Measurements from ENCODE around the gene SRPRA.

GRCh38 chr11:126282736-126283591 is 14.3 kb upstream of the SRPRA start, which contains the start of gene TIRAP:
- TF ChIP-seq CTCF (IDR thresholded peaks at IDR 0.05) (peak in 2 of 3 donors; percentile 30 to 47), POLR2A (IDR thresholded peaks at IDR 0.05) (peak; percentile 22), EP300 (IDR thresholded peaks at IDR 0.05) (no peak)
